NCI-H524 treated with DMSO at 0.1 percent for 48 hours (cell line): ENCODE measurements around the gene ZNF235.
"Not testable (repeated sequence)": the region's sequence is repeated elsewhere in the genome, so short reads cannot be mapped to it uniquely, and the experiment has no call there.

Experiments
- DNase-seq: peaks from one replicate; lab custom pipeline; 2025; lab: John Stamatoyannopoulos, UW

ZNF235 gene

DNA sequence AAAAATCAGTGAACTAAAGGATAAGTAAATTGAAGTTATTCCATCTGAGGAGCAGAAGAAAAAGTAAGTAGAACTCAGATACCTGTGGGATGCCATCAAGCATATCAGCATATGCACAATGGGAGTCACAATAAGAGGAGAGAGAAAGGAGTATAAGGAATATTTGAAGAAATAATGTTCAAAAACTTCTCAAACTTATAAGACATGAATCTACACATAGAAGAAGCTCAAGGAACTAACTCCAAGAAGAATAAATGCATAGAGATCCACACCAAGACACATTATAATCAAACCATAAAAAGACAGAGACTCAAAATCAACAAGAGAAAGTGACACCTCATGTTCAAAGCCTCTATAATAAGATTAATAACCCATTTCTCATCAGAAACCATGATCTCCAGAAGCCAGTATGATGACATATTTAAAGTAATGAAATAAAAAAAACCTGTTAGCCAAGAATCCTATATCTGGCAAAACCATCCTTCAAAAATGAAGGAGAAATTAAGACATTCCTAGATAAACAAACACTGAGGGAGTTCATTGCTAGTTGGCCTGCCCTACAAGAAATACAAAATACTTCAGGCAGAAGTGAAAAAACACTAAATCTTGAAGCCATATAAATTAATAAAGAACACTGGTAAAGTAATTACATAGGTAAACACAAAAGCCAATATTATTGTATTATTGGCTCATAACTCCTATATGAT lies 49.0 kb downstream of the ZNF235 start:
- no peak for DNase-seq

DNA sequence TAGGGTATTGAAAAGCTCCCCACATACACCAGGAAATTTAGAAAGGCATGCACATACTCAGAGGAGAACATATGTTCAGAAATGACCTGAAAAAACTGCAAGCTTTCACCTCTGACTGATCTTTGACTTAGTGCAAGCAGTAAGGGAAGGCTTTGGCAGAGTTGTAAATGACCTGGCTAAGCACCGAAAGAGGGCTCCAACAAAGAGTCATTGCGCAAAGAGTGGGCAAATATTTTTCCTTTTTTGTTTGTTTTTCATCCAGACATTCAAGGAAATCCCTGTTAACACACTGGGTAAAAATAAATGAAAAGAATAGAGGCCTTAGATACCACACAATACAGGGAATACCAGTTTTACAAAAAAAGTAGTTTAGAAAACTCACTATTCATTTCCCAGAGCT lies 50.3 kb downstream of the ZNF235 start:
- DNase-seq, result no peak

DNA sequence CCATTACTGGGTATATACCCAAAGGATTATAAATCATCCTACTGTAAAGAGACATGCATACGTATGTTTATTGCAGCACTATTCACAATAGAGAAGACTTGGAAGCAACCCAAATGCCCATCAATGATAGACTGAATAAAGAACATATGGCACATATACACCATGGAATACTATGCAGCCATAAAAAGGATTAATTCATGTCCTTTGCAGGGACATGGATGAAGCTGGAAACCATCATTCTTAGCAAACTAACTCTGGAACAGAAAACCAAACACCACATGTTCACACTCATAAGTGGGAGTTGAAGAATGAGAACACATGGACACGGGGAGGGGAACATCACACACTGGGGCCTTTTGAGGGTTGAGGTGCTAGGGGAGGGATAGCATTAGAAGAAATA lies 51.4 kb downstream of the ZNF235 start:
- DNase-seq, result not testable (repeated sequence)

DNA sequence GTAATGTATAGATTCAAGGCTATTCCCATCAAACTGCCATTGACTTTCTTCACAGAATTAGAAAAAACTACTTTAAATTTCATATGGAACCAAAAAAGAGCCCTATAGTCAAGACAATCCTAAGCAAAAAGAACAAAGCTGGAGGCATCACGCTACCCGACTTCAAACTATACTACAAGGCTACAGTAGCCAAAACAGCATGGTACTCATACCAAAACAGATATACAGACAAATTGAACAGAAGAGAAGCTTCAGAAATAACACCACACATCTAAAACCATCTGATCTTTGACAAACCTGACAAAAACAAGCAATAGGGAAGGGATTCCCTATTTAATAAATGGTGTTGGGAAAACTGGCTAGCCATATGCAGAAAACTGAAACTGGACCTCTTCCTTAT lies 52.5 kb downstream of the ZNF235 start:
- DNase-seq, result not testable (repeated sequence)

DNA sequence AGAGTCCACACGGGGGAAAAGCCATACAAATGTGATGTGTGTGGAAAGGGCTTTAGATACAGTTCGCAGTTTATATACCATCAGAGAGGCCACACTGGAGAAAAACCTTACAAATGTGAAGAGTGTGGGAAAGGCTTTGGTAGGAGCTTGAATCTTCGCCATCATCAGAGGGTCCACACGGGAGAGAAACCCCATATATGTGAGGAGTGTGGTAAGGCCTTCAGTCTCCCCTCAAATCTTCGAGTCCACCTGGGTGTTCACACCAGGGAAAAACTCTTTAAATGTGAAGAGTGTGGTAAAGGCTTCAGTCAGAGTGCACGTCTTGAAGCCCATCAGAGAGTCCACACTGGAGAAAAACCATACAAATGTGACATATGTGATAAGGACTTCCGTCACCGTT lies 68.4 kb downstream of the ZNF235 start:
- no peak for DNase-seq
